Measurements from ENCODE around the gene ATP11C.
"Not testable (repeated sequence)": the region's sequence is repeated elsewhere in the genome, so short reads cannot be mapped to it uniquely, and the experiment has no call there.

ATP11C gene

DNA sequence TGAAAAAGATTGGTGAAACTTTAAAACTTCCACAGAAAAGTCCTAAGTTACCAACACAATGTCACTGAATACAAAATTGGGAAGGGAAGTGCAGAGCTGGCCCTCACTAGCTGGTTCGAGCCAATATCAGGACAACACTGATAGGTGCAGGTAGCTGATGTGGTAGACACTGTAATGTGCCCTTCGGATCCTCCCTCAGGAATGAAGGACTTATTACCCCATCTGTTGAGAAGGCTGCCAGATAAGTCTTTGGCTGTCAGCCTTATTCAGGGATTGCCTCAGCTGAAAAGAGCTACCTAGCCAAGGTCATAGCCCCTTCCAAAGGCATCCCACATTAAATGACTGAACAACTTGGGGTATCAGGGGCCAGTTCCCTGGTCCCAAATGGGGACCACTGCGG, 230.2 kb downstream of the ATP11C start:
- no peak for DNase-seq

DNA sequence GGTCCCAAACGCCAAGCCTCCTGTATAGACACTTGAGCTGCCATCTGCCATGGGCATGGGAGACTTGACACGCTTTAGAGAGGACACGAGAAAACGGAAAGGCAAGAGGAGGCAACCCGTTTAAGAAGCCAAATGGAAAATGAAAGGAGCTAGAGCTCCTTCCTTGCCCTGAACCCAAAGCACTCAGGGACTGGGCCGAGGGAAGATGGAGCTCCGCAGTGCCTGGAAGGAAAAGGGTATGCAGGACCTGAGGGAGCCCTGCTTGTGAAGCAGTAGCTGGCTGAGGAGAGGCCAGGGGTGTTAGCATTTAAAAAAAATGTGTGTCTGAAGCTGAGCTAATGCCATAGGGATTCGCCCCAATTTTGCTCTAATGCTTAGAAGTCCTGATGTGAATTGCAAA, 239.9 kb downstream of the ATP11C start:
- no peak for DNase-seq

DNA sequence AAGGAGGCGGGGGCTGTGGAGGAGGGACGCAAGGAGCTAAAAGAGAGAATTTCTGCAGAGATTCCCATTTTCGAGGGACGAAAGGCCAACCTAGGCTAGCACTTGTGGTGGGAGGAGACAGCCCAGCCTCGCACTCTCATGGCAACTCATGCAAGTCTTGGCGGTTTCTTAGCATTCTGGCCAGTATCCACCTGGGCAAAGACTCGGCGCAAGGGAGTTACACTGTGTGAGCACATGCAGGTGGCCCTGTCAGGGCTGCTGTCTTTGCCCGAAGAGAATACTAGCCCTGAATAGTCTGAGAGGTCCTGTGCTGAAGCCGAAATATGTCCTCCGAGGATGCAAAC, 240.4 kb downstream of the ATP11C start:
- DNase-seq = no peak

DNA sequence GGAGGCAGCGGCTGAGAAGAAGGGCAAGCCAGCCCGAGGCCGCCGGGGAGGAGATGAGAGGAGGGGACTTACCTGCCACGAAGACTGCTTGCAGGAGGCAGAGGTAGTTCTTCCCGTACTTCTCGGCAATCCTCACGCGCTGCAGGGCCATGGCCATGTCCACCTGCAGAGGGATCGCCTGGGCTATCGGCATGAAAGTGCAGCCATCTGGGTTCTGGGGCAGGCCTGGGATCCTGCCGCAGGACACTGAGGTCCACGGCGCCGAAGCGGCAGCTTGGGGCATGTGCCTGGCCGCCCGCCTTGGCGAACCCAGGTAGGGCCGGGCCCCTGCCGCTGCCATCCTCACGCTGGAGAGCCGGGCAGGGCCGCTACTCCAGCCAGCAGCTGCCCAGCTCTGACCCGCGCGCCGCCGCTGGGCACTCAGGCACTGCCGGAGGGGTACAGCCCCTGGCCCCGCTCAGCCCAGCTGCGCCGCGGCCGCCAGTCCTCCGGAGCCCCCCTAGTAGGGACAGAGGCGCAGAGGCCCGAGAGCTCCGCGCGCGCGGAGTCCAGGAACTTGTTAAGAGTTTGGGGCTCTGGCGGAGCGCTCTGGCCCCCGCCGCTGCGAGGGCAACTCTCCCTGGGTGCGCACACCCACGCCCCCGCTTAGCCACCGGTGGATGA, 240.9 kb downstream of the ATP11C start:
- DNase-seq = no peak

DNA sequence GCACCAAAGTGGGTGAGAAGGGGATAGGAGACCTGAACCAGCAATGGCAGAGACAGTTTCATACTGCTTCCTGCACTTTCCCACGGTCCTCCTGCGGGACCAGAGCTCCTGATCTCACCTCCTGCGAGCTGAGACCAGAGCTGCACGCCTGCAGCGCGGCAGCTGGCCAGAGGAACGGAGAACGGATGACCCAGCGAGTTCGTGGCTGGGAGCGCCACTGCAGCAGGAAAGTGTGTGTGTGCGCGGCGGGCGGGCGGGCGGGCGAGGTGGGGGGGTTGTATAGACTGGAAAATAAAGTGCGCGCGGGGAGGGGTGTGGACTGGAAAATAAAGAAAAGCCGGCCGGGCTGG, 241.4 kb downstream of the ATP11C start:
- DNase-seq = no peak

DNA sequence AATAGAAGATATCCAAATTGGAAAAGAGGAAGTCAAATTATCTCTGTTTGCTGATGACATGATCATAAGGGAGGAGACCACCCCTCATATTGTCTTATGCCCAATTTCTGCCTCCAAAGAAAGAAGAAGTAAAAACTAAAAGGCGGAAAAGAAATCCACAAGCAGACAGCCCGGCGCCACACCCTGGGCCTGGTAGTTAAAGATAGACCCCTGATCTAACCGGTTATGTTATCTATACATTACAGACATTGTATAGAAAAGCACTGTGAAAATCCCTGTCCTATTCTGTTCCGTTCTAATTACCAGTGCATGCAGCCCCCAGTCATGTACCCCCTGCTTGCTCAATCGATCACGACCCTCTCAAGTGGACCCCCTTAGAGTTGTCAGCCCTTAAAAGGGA, 247.7 kb downstream of the ATP11C start:
- not testable (repeated sequence) for DNase-seq

DNA sequence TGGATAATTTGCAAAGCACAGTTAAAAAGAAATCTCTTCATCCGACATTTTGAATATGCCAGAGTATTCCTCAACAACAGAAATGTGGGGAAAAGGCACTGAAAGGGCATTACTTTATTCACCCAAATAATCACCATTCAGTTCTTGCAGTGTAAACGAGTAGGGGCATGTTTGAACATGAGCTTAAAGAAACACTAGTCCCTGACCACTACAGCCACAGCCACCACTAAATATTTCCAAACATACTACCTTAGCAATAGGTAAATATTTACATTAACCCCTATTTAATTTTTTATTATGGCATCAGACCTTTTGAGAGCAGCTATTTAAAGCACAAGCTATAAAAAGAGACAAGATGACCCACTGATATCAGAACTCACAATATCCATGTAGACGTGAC, 252.5 kb downstream of the ATP11C start:
- no peak for DNase-seq

Data from stimulated activated CD4-positive, alpha-beta T cell treated with anti-CD3 and anti-CD28 coated beads, Interleukin-15, amount 100 ng/mL, for 24 hours (primary cell).